ENCODE results near the gene TRMT1L. TPM values are rescaled to one million over a fixed set of nuclear protein-coding genes. Genes with fewer than 3 reads are reported as not detected.

Gene TRMT1L
- total RNA-seq, 1 donor from 2014 or later = 16.0 TPM

GRCh38 chr1:185156288-185156853 is 382 bp downstream of the TRMT1L start:
- TF ChIP-seq CTCF (IDR thresholded peaks at IDR 0.05) = no peak
- peaks cover 30% of the 10 kb centered on the region for H3K4me1 ChIP-seq
- H3K4me3 ChIP-seq = peak overlapping the region; percentile 92
- H3K36me3 ChIP-seq = peaks cover 3% of the 10 kb centered on the region
- peak; percentile 65 for ATAC-seq
- H3K9me3 ChIP-seq = no peaks in the 10 kb centered on the region
- intact Hi-C loops (cut with DNase I) = no loop called here
- no peak for DNase-seq
- H3K27ac ChIP-seq = peak overlapping the region; percentile 100
- no peaks in the 10 kb centered on the region for H3K27me3 ChIP-seq

- Histone ChIP-seq H3K27ac (peak overlapping the region; percentile 100), H3K9me3 (no peaks in the 10 kb centered on the region), H3K27me3 (no peaks in the 10 kb centered on the region), H3K4me3 (peak overlapping the region; percentile 92), H3K4me1 (peaks cover 30% of the 10 kb centered on the region), H3K36me3 (peaks cover 2% of the 10 kb centered on the region)
- DNase-seq (no peak), ATAC-seq (no peak)
- TF ChIP-seq CTCF (IDR thresholded peaks at IDR 0.05) = no peak
- intact Hi-C loops (cut with DNase I) = no loop called here
Measured at GRCh38 chr1:185155600-185156287, 1.0 kb downstream of the TRMT1L start.

- Histone ChIP-seq H3K4me1 (peaks cover 30% of the 10 kb centered on the region), H3K4me3 (peak overlapping the region; percentile 92)
- intact Hi-C loops (cut with DNase I) = no loop called here
Measured at GRCh38 chr1:185154912-185155513, 1.7 kb downstream of the TRMT1L start.

GRCh38 chr1:185152187-185152767 is 4.5 kb downstream of the TRMT1L start:
- ATAC-seq (no peak), DNase-seq (no peak)
- Histone ChIP-seq H3K36me3 (peaks cover 31% of the 10 kb centered on the region), H3K27ac (no peak overlapping the region), H3K4me1 (peaks cover 30% of the 10 kb centered on the region), H3K27me3 (no peaks in the 10 kb centered on the region), H3K4me3 (no peak overlapping the region), H3K9me3 (no peaks in the 10 kb centered on the region)
- intact Hi-C loops (cut with DNase I) = no loop called here
- no peak for TF ChIP-seq CTCF (IDR thresholded peaks at IDR 0.05)

More at GRCh38 chr1:185154912-185155513, 1.7 kb downstream of the TRMT1L start:
- no peaks in the 10 kb centered on the region for H3K9me3 ChIP-seq
- H3K27me3 ChIP-seq = no peaks in the 10 kb centered on the region
- no peak for DNase-seq
- peaks cover 9% of the 10 kb centered on the region for H3K36me3 ChIP-seq
- no peak for ATAC-seq
- TF ChIP-seq CTCF (IDR thresholded peaks at IDR 0.05) = no peak
- H3K27ac ChIP-seq = peak overlapping the region; percentile 100

GRCh38 chr1:185151215-185151614 is 5.5 kb downstream of the TRMT1L start:
- Histone ChIP-seq H3K9me3 (no peaks in the 10 kb centered on the region), H3K27me3 (no peaks in the 10 kb centered on the region), H3K27ac (no peak overlapping the region), H3K4me1 (peaks cover 30% of the 10 kb centered on the region), H3K4me3 (no peak overlapping the region), H3K36me3 (peaks cover 42% of the 10 kb centered on the region)
- TF ChIP-seq CTCF (IDR thresholded peaks at IDR 0.05) = no peak
- ATAC-seq (no peak), DNase-seq (no peak)
- intact Hi-C loops (cut with DNase I) = no loop called here

Measured in upper lobe of right lung (tissue), 1 donor.